NCI-H1105 (cell line): ENCODE results near the gene IRS1.

Experiments used
- DNase-seq: peaks from one replicate; lab custom pipeline; 2025; lab: John Stamatoyannopoulos, UW

IRS1 gene

GRCh38 chr2:226690461-226691024 is 109.1 kb downstream of the IRS1 start:
- no peak for DNase-seq

DNA sequence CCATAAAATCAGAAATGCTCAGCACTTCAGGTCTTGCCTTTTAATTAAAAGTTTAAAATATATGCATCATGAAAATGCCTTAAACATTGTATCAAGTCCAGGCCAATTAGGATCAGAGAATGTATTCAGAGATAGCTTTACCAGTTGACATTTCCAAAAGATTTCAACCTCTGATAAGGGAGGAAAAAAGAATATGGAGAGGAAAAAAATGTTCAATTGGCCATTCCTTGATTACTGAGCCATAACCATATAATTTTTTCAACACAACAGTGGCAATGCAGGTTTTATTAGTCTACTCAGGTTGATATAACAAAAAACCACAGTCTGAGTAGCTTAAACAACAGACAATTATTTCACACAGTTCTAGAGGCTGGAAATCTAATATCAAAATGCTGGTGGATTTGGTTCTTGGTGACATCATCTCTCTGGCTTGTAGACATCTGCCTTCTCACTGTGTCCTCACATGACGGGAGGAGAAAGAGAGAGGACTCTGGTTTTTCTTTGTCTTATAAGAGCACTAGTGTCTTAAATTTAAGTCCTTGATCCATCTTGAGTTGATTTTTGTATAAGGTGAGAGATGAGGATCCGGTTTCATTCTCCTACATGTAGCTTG is 111.9 kb downstream of the IRS1 start:
- no peak for DNase-seq

DNA sequence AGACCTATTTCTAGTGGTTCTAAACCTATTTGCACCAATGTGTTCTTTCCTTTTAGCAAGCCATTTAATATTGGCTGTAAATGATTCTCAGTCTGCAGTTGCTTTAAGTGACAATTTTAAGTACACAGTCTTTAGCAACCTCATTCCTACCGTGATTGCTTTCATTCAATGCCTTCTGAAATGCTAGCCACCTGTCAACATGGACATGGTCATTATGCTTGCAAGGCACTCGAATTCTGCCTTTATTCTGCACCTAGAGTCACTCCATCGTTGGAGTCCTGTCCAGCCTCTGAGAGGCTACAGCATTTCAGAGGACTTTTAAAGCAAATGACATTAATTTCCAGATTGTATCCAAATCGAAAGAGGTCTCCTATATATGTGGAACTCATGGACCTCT is 115.1 kb downstream of the IRS1 start:
- no peak for DNase-seq

GRCh38 chr2:226683944-226684562 is 115.6 kb downstream of the IRS1 start:
- DNase-seq: no peak

DNA sequence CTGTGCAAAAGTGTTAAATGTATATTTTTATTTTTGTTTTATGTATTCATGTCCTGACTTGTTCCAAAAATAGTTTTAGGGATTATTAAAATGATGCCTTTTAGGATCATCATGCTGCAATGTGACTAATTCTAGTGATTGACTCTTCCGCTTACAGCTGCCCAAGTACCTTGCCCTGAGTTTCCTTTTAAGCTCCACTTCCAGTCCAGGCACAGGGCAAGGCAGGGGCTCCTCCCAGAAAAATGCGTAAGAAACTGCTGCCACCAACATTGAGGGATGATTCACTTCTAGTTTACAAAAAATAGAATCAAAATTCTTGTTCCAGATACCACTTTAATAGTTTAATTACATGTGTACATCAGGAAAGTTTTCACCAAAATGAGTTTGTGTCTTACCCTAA is 116.4 kb downstream of the IRS1 start:
- no peak for DNase-seq
